GM08714 (cell line): ENCODE measurements around the gene TMEM52B.

Experiments used
- H3K4me3 ChIP-seq: fragments of 200-500 bp; sonication (Bioruptor generic); 2 replicates; pipeline ENCODE4 v1.5.1; 2014; ENCODE audit warnings: mild to moderate bottlenecking, low read length, inconsistent platforms
- ZNF274 ChIP-seq: IDR thresholded peaks from 2 replicates; pipeline ENCODE4 v1.6.1; 2012; ENCODE audit warnings: mild to moderate bottlenecking, low read depth, low read length

Gene TMEM52B

DNA sequence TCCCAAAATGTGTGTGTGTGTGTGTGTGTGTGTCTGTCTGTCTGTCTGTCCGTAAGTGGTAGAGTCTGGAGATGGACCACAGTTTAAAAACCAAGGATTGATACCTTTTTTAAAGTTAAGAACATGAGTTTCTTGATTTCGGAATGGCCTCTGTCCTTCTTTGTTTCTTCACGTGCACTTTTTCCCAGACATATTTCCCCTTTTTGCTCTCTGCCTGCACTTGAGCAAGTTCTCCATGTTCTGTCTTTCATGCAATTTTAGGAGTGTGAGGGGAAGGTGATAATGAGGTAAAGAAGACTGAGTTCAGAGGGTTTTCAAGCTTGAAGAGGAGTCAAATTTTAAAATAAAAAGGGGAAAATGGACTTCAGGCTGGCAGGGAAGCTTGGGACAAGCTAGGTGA lies 19.6 kb upstream of the TMEM52B start:
- TF ChIP-seq ZNF274, result no peak
- H3K4me3 ChIP-seq, result no peak overlapping the region

DNA sequence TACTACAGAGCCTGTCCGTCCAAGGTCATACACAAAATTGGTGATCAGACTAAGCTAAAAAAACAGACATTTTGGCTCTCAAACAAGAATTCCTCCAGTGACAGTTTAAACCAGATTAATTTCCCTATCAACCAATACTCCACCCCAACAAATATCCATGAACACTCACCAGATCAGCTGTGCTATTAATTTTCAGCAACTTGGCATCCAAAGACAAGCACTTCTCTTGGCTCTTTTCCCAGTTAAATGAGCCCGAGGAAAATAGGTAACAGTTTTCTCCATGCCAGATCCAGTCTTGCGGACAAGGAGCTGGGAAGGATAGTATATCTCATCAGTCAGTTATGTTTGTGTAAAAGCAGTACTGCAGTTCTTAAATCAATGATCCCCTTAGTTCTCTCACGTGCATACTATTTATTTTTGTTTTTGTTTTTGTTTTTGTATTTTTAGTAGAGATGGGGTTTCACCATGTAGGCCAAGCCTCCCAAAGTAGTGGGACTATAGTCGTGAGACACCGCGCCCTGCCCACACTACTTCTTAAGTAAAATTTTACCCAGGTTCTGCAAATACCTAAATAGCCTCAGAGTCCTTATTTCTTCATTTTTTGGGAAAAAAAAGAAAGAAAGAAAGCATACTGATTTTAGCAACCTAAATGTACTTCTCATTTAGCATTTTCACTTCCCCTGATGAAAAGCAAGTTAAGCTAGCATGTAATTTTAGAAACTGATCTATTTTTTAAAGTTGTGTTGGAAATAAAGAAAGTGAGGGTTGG lies 18.0 kb upstream of the TMEM52B start:
- no peak overlapping the region for H3K4me3 ChIP-seq
- no peak for TF ChIP-seq ZNF274

DNA sequence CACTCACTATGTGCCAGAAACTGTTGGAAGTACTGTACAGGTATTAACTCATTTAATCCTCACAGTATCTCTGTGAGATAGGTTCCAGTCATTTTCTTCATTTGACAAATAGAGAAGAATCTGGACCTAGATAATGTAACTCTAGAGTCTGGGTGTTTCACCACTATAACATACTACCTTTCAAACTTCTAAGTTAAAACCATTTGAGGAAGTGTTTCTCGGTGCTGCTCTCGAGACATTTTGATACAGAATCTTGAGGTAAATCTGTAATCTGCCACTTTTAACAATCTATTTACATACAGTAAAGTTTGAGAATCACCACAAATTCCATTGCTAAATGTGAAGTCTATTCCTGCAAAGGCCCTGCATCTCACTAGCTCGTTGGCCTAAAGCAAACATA lies 15.7 kb upstream of the TMEM52B start:
- no peak overlapping the region for H3K4me3 ChIP-seq
- no peak for TF ChIP-seq ZNF274

DNA sequence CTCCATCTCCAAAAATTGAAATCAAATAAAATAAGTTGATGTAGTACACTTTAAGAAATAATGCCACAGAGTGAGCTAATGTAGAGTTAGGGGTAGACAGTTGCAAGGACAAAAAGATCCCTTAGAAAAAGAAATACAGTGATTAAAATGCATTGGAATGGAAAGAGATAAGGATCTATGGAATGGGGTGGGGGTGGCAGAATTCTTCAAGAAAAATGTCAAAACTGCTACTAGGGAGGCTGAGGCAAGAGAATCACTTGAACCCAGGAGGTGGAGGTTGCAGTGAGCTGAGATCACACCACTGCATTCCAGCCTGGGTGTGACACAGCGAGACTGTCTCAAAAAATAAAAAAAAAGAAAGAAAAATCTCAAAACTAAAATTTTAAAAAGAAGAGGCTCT lies 13.4 kb upstream of the TMEM52B start:
- no peak for TF ChIP-seq ZNF274
- H3K4me3 ChIP-seq, result no peak overlapping the region

DNA sequence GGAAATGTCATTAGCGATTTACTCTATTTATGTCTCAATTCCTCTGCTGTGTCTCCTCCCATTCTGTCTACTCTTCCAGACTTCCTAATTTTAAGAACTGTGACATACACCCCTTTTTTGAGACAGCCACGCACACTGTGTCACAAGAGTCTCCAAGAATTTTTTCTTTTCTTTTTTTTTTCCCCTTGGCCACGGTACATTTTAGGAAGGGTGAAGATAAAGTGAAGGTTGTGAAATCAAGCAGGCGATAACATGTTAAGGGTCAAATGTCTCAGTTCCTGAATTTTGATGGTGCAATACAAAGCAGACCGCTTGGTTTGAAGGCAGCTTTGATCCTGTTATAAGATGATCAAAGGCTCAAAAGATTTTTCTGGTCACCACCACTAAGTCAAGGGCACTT lies 11.2 kb upstream of the TMEM52B start:
- no peak for TF ChIP-seq ZNF274

DNA sequence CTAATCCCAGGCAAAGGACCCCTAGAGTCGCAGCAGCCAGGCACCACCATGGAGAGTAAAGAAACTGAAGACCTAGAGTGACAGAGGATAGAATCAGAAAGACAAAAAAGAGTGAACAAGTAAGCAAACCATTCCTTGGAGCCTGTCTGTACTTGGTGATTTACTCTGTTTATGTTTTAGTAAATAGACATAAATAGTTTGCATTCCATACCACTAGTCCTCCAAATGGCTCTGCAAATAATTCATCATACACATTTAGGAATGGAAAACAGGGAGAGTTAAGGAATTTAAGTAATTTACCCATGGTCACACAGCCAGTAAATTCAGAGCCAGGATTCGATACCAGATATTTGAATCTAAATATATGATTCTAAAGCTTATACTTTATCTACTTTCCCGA lies 9.7 kb upstream of the TMEM52B start:
- TF ChIP-seq ZNF274, result no peak
- H3K4me3 ChIP-seq, result no peak overlapping the region

More for the DNA sequence above, 11.2 kb upstream of the TMEM52B start:
- no peak overlapping the region for H3K4me3 ChIP-seq

DNA sequence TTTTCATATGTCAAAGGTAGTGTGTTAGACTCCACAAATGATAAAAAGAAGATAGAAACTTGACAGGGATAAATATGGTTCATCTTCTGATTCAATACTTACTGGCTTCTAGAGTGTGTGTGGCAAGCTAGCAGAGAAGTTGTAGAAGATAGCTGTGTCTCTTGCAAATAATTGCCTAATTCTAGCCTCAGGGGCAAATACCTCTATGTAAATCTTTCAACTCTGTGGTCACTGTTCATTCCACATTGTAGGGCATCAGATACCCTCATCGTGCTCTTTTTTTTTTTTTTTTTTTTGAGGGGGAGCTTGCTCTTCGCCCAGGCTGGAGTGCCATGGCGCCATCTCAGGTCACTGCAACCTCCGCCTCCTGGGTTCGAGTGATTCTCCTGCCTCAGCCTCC lies 8.6 kb upstream of the TMEM52B start:
- TF ChIP-seq ZNF274, result no peak
- H3K4me3 ChIP-seq, result no peak overlapping the region

DNA sequence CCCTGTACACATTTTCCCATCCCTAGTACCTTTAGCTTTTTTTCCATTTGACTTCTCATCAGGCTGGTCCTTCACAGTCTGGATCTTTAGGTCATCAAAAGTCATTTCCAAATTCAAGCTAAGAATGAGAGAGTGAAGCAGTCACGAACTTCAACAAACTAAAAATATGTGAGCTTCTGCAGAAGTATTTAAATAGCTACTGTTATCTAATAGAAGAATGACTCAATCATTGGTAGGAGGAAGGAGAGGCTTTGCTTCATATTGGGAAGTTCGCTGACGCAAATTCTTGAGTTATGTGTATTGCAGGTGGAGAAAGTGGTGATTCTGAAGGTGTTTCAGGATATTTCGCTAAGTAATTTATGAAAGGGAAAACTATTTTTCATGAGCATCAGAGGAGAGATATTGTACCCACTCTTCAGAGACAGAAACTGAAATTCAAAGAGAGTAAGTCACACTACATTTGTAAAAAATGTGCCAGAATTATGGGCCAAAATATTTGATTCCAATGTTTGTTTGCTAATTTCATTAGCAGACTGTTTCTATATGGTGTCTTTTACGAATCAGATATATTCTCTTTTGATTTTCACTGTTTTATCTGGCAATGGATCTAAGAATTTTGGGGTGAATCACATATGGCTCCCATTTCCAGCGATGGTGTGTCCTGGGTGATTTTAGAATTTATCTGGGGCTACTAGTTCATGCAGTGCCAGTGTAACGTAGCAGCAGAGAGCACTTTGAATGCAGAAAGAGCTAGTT lies 6.7 kb upstream of the TMEM52B start, which contains the start of gene OLR1:
Gene OLR1, minus strand, starts transcription at position 160 of the 756 bp plus-strand sequence. Its CDS starts 55 bp downstream, at position 105.
- H3K4me3 ChIP-seq, result no peak within 1 kb of the TSS
- no peak for TF ChIP-seq ZNF274

DNA sequence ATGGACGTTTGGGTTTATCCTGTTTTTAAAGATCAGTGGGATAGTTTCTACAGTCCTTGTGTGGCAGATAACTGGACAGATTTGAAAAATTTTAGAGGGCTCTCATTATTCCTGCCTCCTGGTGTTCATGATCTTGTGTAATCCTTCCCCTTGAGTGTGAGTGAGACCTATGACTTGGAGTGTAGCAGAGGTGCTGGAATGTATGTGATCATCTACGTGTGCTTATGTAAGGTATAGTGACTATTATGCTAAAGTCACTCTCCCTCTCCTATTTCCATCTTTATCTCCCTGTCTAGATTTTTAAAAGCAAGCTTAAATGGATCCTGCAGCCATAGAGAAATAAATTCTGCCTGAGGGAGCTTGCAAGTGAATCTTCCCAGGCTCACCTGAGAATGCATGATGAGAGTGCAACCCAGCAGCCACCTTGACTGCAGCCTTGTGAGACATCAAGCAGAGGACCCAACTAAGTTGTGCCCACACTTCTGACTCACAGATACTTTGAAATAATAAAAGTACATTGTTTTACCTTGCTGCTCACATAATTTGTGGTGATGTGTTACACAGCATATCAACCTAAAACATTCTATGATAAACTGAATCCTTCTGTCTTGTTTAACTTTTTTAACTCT lies 3.7 kb upstream of the TMEM52B start:
- no peak overlapping the region for H3K4me3 ChIP-seq
- TF ChIP-seq ZNF274, result no peak

DNA sequence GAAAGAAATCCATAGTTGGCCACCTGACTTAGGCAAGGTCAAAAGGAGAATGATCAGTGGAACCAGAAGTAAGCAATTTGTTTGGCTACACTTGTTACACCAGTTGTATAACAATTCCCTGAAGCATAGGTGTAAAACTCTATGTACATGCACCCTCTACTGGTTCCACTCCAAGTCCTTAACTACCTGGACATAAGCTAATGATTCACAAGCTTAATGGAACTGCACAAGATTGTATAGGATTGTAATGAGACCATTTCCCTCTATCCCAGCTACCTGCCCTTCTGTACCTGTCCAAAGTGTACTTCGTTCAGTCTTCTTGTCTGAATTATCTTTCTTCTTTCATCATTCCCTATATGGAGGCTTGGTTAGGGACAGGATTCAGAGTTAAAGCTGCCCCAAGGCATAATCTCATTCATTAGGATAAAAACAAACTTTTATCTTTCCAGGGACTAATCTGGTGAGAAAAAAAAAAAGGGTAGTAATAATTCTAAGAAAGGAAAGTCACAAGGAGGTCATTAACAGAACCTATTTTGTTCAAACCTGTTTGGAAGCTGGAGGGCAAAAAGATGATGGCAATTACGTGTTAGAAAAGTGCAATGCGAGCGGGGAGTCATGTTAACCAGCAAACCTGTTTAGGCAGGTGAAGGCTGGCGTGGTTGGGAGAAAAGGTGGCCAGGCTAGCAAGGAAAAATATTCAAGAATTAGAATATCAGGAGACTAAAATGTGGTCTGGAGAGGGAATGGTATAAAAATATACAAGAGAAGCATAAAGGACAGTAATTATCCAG lies 2.8 kb upstream of the TMEM52B start:
- no peak overlapping the region for H3K4me3 ChIP-seq
- TF ChIP-seq ZNF274, result no peak

DNA sequence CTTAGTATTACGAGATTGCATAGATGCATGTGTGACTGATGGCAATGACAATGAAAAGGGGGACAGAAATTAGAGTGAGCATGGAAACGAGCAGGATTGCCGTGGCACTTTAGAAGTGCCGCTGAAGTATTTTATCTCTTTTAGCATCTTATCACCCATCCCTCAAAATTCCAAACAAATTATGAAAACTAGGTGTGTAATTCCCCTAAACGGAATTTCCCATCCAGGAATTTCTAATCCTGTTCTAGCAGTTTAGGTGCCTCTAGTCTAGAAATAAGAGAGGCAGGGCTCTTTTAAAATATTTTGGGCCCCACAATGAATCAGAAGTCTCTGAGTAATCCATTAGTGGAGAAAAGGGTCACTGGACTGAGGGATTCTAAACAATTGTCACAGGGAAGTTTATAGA lies 947 bp downstream of the TMEM52B start:
- H3K4me3 ChIP-seq, result no peak overlapping the region
- TF ChIP-seq ZNF274, result no peak

DNA sequence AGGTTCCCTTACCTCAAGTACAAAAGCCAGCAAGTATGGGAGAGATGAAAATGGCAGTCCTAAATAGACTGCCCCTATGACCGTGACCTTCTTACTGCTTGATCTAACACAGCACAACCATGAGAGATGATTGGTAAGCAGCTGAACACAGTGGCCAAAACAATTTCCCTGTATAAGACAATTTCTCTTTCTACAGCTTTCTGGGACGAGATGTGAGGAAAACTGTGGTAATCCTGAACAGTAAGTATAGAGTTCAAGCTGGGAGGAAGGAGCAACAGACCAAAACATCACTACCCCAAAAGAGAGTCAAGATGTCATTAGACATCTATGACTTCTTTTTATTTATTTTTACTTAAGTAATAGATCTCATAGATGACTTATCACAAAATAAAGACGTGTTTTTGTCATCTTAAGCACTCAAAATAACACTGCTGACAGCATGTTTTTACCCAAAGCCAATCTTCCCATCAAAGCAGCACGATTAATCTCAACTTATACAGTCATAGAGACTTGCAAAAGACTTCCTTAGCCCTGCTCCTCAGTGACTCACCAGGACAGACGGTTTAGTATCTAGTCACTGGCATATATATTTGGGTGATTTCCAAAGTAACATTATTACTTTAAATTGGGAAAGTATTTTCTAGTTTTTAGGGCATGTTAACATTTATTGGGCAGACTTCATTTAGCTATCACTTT lies 3.7 kb downstream of the TMEM52B start:
- no peak overlapping the region for H3K4me3 ChIP-seq
- TF ChIP-seq ZNF274, result no peak

DNA sequence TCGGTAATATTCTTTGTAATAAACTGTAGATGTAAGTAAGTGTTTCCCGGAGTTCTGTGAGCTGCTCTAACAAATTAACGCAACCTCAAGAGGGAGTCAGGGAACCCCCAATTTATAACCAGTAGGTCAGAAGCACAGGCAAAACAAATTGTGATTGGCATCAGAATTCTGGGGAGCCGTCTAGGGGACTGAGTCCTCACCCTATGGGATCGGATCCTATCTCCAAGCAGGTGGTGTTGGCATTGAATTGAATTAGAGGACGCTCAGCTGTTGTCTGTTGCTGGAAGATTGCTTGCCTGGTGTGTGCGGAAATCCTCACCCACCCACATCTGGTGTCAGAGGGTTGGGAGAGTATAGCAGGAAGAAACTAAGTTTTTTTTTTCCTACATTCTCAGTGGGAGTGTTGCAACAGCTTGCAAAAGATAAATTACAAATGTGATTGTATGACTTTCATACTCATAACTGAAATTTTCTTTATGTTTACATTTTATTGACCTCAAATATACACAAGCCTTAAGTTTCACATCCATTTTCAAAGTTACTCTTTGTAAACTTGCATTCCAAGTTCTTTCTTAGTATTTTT lies 5.5 kb downstream of the TMEM52B start:
- H3K4me3 ChIP-seq, result no peak overlapping the region
- no peak for TF ChIP-seq ZNF274
